Activated naive CD4-positive, alpha-beta T cell treated with anti-CD3 and anti-CD28 coated beads, Interleukin-2, amount 50 U/mL, for 72 hours (primary cell): ENCODE results near the gene CNTROB. TPM values are rescaled to one million over a fixed set of nuclear protein-coding genes. Genes with fewer than 3 reads are reported as not detected.

ENCODE experiments used
- ATAC-seq, 2 donors: fragments of 150-1000 bp; cut with Tn5 transposase; 2 replicates each; pipeline ENCODE4 v1.10.0; 2021; ENCODE audit warnings: mild to moderate bottlenecking in 2 of 2, moderate library complexity in 2 of 2
- DNase-seq, 2 donors: peaks; one replicate each; pipeline ENCODE4 v3.0.0; 2021 to 2022; ENCODE audit warnings: low spot score in 2 of 2
- H3K27ac Mint-ChIP-seq, 2 donors: one replicate each; pipeline ENCODE4 v1.8.0; 2022; ENCODE audit warnings: mild to moderate bottlenecking in 2 of 2, mixed read lengths in 2 of 2
- H3K36me3 Mint-ChIP-seq, 2 donors: one replicate each; pipeline ENCODE4 v1.8.0; 2022; ENCODE audit warnings: mixed read lengths in 2 of 2
- H3K9me3 Mint-ChIP-seq, 2 donors: one replicate each; pipeline ENCODE4 v1.8.0; 2022; ENCODE audit warnings: mixed read lengths in 2 of 2
- total RNA-seq, 2 donors: library from RNA; stranded (reverse); gene quantifications; one replicate each; pipeline ENCODE4 v1.2.3, GENCODE V29; 2022

The CNTROB gene
- 100 to 1,000 TPM in 1 of 2 donors, 10 to 100 TPM in 1; 73.3 to 147 TPM for total RNA-seq

- Mint-ChIP-seq H3K9me3 (no peaks in the 10 kb centered on the region), H3K36me3 (peaks cover 31 to 35% of the 10 kb centered on the region in 2 donors), H3K27ac (peak within 1 kb of the TSS; percentile 90 to 98)
- DNase-seq = peak; percentile 99 to 100
- ATAC-seq = peak; percentile 95 to 99
Measured at GRCh38 chr17:7931709-7932482, at the start of gene CNTROB, which contains the start of gene TRAPPC1. Gene CNTROB, plus strand, starts transcription at chr17:7932206. Its CDS starts 874 bp downstream, at chr17:7933080. Gene TRAPPC1, minus strand, starts transcription at chr17:7931946. Its CDS starts 117 bp downstream, at chr17:7931829.

- DNase-seq (no peak), ATAC-seq (no peak)
- H3K36me3 Mint-ChIP-seq = peaks cover 0 to 8% of the 10 kb centered on the region in 2 donors
- H3K9me3 Mint-ChIP-seq = no peaks in the 10 kb centered on the region
- no peak overlapping the region for H3K27ac Mint-ChIP-seq
Measured at GRCh38 chr17:7882629-7883028, 49.4 kb upstream of the CNTROB start.

- Mint-ChIP-seq H3K36me3 (peaks cover 0 to 8% of the 10 kb centered on the region in 2 donors), H3K9me3 (no peaks in the 10 kb centered on the region), H3K27ac (no peak overlapping the region)
- DNase-seq = peak in 1 of 2 donors; percentile 34
- ATAC-seq = no peak
Measured at GRCh38 chr17:7883781-7884386, 48.1 kb upstream of the CNTROB start.

- Mint-ChIP-seq H3K27ac (peak overlapping the region in 1 of 2 donors; percentile 77), H3K9me3 (no peaks in the 10 kb centered on the region), H3K36me3 (peaks cover 0 to 8% of the 10 kb centered on the region in 2 donors)
- ATAC-seq (no peak), DNase-seq (peak in 1 of 2 donors; percentile 57)
Measured at GRCh38 chr17:7884581-7885366, 47.2 kb upstream of the CNTROB start.

GRCh38 chr17:7885367-7886226 lies 46.4 kb upstream of the CNTROB start:
- no peaks in the 10 kb centered on the region for H3K9me3 Mint-ChIP-seq
- peak in 1 of 2 donors; percentile 58 for ATAC-seq
- peak overlapping the region in 1 of 2 donors; percentile 11 for H3K27ac Mint-ChIP-seq
- peak; percentile 53 to 84 for DNase-seq
- peaks cover 0 to 15% of the 10 kb centered on the region in 2 donors for H3K36me3 Mint-ChIP-seq

- Mint-ChIP-seq H3K27ac (no peak overlapping the region), H3K9me3 (no peaks in the 10 kb centered on the region), H3K36me3 (peaks cover 0 to 20% of the 10 kb centered on the region in 2 donors)
- DNase-seq = peak; percentile 48 to 76
- peak; percentile 12 to 29 for ATAC-seq
Measured at GRCh38 chr17:7886227-7887037, 45.6 kb upstream of the CNTROB start.

- no peak for ATAC-seq
- Mint-ChIP-seq H3K9me3 (no peaks in the 10 kb centered on the region), H3K27ac (no peak overlapping the region), H3K36me3 (peaks cover 0 to 20% of the 10 kb centered on the region in 2 donors)
- DNase-seq = no peak
Measured at GRCh38 chr17:7887038-7887481, 44.9 kb upstream of the CNTROB start.

GRCh38 chr17:7887482-7888183 lies 44.4 kb upstream of the CNTROB start:
- Mint-ChIP-seq H3K9me3 (no peaks in the 10 kb centered on the region), H3K36me3 (peaks cover 0 to 20% of the 10 kb centered on the region in 2 donors), H3K27ac (no peak overlapping the region)
- ATAC-seq (peak; percentile 66 to 83), DNase-seq (peak; percentile 77 to 83)

- Mint-ChIP-seq H3K9me3 (no peaks in the 10 kb centered on the region), H3K27ac (peak within 1 kb of the TSS in 1 of 2 donors; percentile 65), H3K36me3 (peaks cover 0 to 20% of the 10 kb centered on the region in 2 donors)
- ATAC-seq (peak; percentile 14 to 36), DNase-seq (peak; percentile 65 to 68)
Measured at GRCh38 chr17:7888184-7888920, 43.7 kb upstream of the CNTROB start, which contains the start of gene CHD3. Gene CHD3, plus strand, starts transcription at chr17:7888789. Its CDS starts 212 bp downstream, at chr17:7889001.

GRCh38 chr17:7889166-7889955 lies 42.6 kb upstream of the CNTROB start:
- Mint-ChIP-seq H3K36me3 (peaks cover 0 to 27% of the 10 kb centered on the region in 2 donors), H3K27ac (peak overlapping the region in 1 of 2 donors; percentile 65)

GRCh38 chr17:7893187-7893880 lies 38.7 kb upstream of the CNTROB start:
- Mint-ChIP-seq H3K36me3 (peaks cover 15 to 43% of the 10 kb centered on the region in 2 donors), H3K9me3 (no peaks in the 10 kb centered on the region), H3K27ac (peak overlapping the region; percentile 69 to 72)
- ATAC-seq = no peak
- DNase-seq = peak in 1 of 2 donors; percentile 33

More at GRCh38 chr17:7889166-7889955, 42.6 kb upstream of the CNTROB start:
- DNase-seq (peak; percentile 53 to 64), ATAC-seq (no peak)
- H3K9me3 Mint-ChIP-seq = no peaks in the 10 kb centered on the region

- peak overlapping the region; percentile 69 to 70 for H3K27ac Mint-ChIP-seq
- H3K36me3 Mint-ChIP-seq = peaks cover 15 to 44% of the 10 kb centered on the region in 2 donors
- DNase-seq = peak in 1 of 2 donors; percentile 16
- no peaks in the 10 kb centered on the region for H3K9me3 Mint-ChIP-seq
- no peak for ATAC-seq
Measured at GRCh38 chr17:7894226-7894625, 37.8 kb upstream of the CNTROB start.
